Measurements from ENCODE around the gene FLCN. TPM values are rescaled to one million over a fixed set of nuclear protein-coding genes. Genes with fewer than 3 reads are reported as not detected.
"Not testable (repeated sequence)": the region's sequence is repeated elsewhere in the genome, so short reads cannot be mapped to it uniquely, and the experiment has no call there.

The FLCN gene
- total RNA-seq, 2 experiments from 2014 or later = 21.3 to 22.7 TPM

- H3K4me1 Mint-ChIP-seq = peaks cover 32% of the 10 kb centered on the region
- H3K27me3 Mint-ChIP-seq = no peaks in the 10 kb centered on the region
- H3K9me3 Mint-ChIP-seq = no peaks in the 10 kb centered on the region
- no peak overlapping the region for H3K4me3 Mint-ChIP-seq
- H3K36me3 Mint-ChIP-seq = peaks cover 21% of the 10 kb centered on the region
- no peak overlapping the region for H3K27ac Mint-ChIP-seq
- no peak for DNase-seq
Observed at GRCh38 chr17:17188586-17188985, 48.4 kb downstream of the FLCN start.

- H3K4me3 Mint-ChIP-seq = no peak overlapping the region
- H3K27me3 Mint-ChIP-seq = no peaks in the 10 kb centered on the region
- H3K27ac Mint-ChIP-seq = peak overlapping the region; percentile 16
- no peaks in the 10 kb centered on the region for H3K9me3 Mint-ChIP-seq
- no peak for DNase-seq
- peaks cover 26% of the 10 kb centered on the region for H3K36me3 Mint-ChIP-seq
- peaks cover 45% of the 10 kb centered on the region for H3K4me1 Mint-ChIP-seq
Observed at GRCh38 chr17:17186551-17187505, 50.1 kb downstream of the FLCN start.

GRCh38 chr17:17186051-17186450 is 50.9 kb downstream of the FLCN start:
- no peaks in the 10 kb centered on the region for H3K27me3 Mint-ChIP-seq
- H3K4me1 Mint-ChIP-seq = peaks cover 52% of the 10 kb centered on the region
- H3K4me3 Mint-ChIP-seq = no peak overlapping the region
- H3K9me3 Mint-ChIP-seq = no peaks in the 10 kb centered on the region
- H3K27ac Mint-ChIP-seq = peak overlapping the region; percentile 16
- peaks cover 33% of the 10 kb centered on the region for H3K36me3 Mint-ChIP-seq
- peak; percentile 66 for DNase-seq

GRCh38 chr17:17184985-17185757 is 51.8 kb downstream of the FLCN start:
- H3K4me1 Mint-ChIP-seq = peaks cover 60% of the 10 kb centered on the region
- not testable (repeated sequence) for H3K4me3 Mint-ChIP-seq, DNase-seq, H3K9me3 Mint-ChIP-seq, H3K27me3 Mint-ChIP-seq
- H3K36me3 Mint-ChIP-seq = peaks cover 39% of the 10 kb centered on the region
- peak overlapping the region; percentile 18 for H3K27ac Mint-ChIP-seq

DNA sequence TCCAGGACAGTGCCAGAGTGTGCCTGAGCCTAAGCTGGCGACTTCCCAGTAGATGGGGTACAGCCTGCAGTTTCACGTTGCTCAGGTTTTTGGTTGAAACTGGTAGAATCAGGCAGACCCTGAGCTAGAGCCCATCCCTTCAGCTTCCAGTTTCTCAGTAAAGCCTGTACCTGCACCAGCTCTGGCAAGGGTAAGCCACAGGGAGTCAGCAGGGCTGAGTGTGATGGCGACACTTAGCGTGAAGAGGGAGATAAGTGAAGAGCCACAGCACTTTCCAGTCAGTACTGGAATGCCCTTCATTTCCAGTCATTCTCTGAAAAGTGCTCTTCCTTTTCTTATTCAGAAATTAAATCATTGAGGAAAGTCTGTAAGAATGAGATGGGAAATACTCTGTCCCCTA is 53.2 kb downstream of the FLCN start:
- H3K4me1 Mint-ChIP-seq = peaks cover 70% of the 10 kb centered on the region
- DNase-seq = no peak
- no peaks in the 10 kb centered on the region for H3K27me3 Mint-ChIP-seq
- peaks cover 47% of the 10 kb centered on the region for H3K36me3 Mint-ChIP-seq
- no peak overlapping the region for H3K4me3 Mint-ChIP-seq
- H3K9me3 Mint-ChIP-seq = no peaks in the 10 kb centered on the region
- no peak overlapping the region for H3K27ac Mint-ChIP-seq

- no peak for DNase-seq
- Mint-ChIP-seq H3K27me3 (no peaks in the 10 kb centered on the region), H3K9me3 (no peaks in the 10 kb centered on the region), H3K4me3 (no peak overlapping the region), H3K36me3 (peaks cover 53% of the 10 kb centered on the region), H3K4me1 (peaks cover 77% of the 10 kb centered on the region), H3K27ac (no peak overlapping the region)
Observed at GRCh38 chr17:17182598-17183136, 54.3 kb downstream of the FLCN start.

DNA sequence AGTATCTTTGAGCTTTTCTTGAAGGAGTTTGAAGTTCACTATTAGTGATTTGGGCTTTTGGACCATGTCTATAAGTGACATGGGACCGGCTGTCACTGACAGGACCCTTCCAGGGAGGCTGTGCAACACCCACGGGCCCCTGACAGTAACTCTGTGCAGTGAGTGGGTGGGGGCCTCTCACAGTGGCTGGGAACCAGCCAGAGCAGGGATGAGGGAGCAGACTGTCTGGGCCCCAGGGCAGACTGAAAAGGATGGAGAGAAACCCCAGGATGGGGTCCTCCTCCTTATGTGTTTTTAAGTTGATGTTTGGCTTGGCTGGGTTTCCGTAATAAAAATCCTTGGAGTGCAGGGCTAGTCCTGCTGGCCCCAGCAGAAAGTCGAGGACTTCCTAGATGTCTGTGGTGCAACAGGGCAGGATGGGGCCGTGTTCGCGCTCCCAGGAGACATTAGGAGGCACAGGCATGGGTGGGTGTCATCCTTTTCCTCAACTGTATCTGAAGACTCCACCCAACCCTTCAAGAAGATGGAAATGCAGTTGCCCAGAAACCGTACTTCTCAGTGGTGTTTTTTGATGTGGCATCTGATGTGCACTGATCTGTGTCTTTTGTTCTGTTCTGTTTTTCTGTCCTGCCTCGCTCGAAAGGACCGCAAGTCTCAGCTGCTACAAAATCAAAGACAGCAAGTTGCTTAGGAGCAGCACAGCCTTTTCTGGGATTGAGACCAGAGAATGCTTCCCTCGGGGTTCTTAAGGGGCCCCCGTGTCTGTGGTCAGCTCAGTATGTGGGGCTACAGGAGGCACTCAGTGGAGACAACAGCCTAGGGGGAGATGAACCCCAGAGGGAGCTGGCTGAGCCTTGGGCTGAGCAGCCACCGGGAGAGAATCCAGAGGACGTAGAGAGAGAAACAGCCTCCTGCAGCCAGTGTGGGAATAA is 55.0 kb downstream of the FLCN start:
- peak; percentile 26 for DNase-seq
- peak overlapping the region; percentile 50 for H3K4me3 Mint-ChIP-seq
- H3K36me3 Mint-ChIP-seq = peaks cover 58% of the 10 kb centered on the region
- no peaks in the 10 kb centered on the region for H3K9me3 Mint-ChIP-seq
- peaks cover 83% of the 10 kb centered on the region for H3K4me1 Mint-ChIP-seq
- H3K27me3 Mint-ChIP-seq = no peaks in the 10 kb centered on the region
- H3K27ac Mint-ChIP-seq = peak overlapping the region; percentile 78

GRCh38 chr17:17180741-17181525 is 56.0 kb downstream of the FLCN start:
- Mint-ChIP-seq H3K27ac (peak overlapping the region; percentile 78), H3K4me3 (no peak overlapping the region), H3K27me3 (no peaks in the 10 kb centered on the region), H3K4me1 (peaks cover 83% of the 10 kb centered on the region), H3K9me3 (no peaks in the 10 kb centered on the region), H3K36me3 (peaks cover 61% of the 10 kb centered on the region)
- DNase-seq = no peak

DNA sequence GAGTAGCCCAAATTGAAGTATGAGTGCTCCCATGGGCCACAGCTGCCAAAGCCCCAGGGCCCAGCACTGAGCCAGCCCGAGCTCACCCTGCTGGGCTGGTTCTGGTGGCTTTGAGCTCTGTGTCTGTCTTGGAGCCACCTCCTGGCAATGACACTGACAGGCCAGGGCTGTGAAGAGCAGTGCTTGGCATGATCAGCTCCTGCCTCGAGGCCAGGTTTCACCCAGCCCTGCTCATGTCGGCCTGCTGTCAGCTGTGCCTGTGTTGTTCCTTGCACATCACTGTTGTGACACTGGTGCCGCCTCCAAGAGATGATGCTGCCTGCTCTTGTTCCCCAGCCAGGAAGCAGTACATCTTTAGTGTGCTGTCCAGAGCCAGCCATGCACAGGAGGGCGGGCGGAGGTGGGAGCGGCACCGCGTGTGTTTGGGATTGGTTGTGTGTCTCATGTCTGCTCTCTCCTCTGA is 56.8 kb downstream of the FLCN start:
- DNase-seq = no peak
- H3K36me3 Mint-ChIP-seq = peaks cover 53% of the 10 kb centered on the region
- H3K4me1 Mint-ChIP-seq = peaks cover 77% of the 10 kb centered on the region
- H3K9me3 Mint-ChIP-seq = no peaks in the 10 kb centered on the region
- H3K27me3 Mint-ChIP-seq = no peaks in the 10 kb centered on the region
- H3K27ac Mint-ChIP-seq = peak overlapping the region; percentile 95
- H3K4me3 Mint-ChIP-seq = no peak overlapping the region

DNA sequence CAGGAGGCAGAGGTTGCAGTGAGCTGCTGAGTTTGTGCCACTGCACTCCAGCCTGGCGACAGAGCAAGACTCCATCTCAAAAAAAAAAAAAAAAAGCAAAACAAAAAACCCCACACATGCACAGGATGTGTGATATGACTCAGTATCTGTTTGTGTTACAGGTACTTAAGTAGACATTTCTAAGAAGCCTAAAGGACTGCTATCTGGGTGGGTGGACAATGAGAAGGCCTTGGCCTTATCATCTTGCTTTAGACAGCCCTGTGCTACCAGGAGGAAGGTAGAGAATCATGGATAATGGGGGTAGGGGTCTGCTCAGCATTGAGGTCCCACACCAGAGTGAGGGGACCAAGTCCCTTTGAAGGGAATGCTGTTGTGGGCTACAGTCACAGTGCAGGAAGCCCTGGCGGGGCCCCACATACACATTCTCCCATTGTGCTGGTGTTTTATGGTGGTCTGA is 57.6 kb downstream of the FLCN start:
- Mint-ChIP-seq H3K4me1 (peaks cover 69% of the 10 kb centered on the region), H3K4me3 (peak overlapping the region; percentile 61), H3K27ac (peak overlapping the region; percentile 95), H3K27me3 (no peaks in the 10 kb centered on the region), H3K9me3 (no peaks in the 10 kb centered on the region), H3K36me3 (peaks cover 47% of the 10 kb centered on the region)
- DNase-seq = no peak

DNA sequence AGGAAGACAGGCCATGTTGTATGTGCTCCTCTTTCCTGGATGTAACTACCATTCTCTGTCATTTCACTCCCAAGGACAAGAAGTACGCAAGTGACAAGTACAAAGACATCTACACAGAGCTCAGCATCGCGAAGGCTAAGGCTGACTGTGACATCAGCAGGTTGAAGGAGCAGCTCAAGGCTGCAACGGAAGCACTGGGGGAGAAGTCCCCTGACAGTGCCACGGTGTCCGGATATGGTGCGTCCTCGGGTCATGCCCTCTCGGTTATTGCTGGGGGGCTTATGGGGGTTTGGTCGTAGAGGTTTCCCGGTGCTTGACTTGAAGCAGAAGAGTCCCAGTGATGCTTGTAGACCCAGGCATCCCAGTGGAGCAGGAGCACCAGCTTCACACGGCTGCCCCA is 59.8 kb downstream of the FLCN start:
- DNase-seq = no peak
- Mint-ChIP-seq H3K27ac (peak overlapping the region; percentile 49), H3K36me3 (peaks cover 39% of the 10 kb centered on the region), H3K4me1 (peaks cover 50% of the 10 kb centered on the region), H3K4me3 (no peak overlapping the region), H3K27me3 (no peaks in the 10 kb centered on the region), H3K9me3 (no peaks in the 10 kb centered on the region)

DNA sequence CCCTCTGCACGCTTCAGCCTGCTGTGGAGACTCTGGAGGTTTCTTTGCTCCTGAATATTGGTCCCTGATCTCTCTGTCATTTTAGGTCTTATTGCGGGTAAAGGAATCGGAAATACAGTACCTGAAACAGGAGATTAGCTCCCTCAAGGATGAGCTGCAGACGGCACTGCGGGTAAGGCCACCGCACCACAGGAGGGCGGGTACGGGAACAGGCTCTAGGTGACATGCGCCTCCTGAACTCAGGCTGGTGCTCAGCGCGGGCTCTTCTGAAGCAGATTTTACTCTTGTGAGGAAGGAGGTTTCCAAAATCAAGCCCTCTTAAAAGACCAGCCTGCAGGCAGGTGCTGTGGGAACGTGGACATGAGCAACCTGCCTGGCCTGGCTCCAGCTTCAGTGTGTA is 60.6 kb downstream of the FLCN start:
- Mint-ChIP-seq H3K9me3 (no peaks in the 10 kb centered on the region), H3K27ac (peak overlapping the region; percentile 39), H3K27me3 (no peaks in the 10 kb centered on the region), H3K36me3 (peaks cover 34% of the 10 kb centered on the region), H3K4me3 (no peak overlapping the region), H3K4me1 (peaks cover 42% of the 10 kb centered on the region)
- no peak for DNase-seq

DNA sequence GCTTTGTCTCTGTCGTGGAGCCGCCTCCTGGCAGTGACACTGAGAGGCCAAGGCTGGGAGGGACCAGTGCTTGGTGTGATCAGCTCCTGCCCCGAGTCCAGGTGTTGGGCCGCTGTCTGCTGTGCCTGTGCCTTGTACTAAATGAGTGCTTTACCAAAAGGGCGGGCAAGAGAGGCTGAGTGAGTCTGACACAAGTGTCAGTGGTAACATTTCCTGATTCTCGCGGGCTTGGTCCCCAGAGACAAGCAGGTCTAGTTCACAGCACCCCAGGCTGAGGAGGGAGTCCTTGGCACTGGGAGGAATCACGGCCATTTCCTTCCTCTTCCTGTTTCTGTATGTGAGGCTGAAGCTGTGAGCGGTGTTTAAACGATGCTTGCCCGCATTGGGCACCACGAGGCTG is 61.1 kb downstream of the FLCN start:
- Mint-ChIP-seq H3K36me3 (peaks cover 30% of the 10 kb centered on the region), H3K9me3 (no peaks in the 10 kb centered on the region), H3K4me3 (no peak overlapping the region), H3K27ac (peak overlapping the region; percentile 39), H3K27me3 (no peaks in the 10 kb centered on the region), H3K4me1 (peaks cover 39% of the 10 kb centered on the region)
- DNase-seq = no peak
